K562 (cell line): ENCODE data around the gene HOXC5. TPM values are rescaled to one million over a fixed set of nuclear protein-coding genes. Genes with fewer than 3 reads are reported as not detected.

Experiments used
- CEBPG ChIP-seq, 3 experiments: fragments of 200-800 bp in 1 of 3; sonication (Bioruptor generic) in 1 of 3; sonication (generic) in 1 of 3; formaldehyde crosslinking in 1 of 3; IDR thresholded peaks in 2 of 3; conservative IDR thresholded peaks in 1 of 3; 2 replicates each; pipeline versions ENCODE4 v1.6.1 to v1.8.0; 2016 to 2022; ENCODE audit warnings: missing compliant biosample characterization in 2 of 3, missing genetic modification characterization in 2 of 3, mild to moderate bottlenecking in 1 of 3, missing genetic modification reagents in 1 of 3
- ETV5 ChIP-seq: sonication (generic); formaldehyde crosslinking; IDR thresholded peaks from 2 replicates; pipeline ENCODE4 v1.4.0; 2020; ENCODE audit warnings: low read depth, mild to moderate bottlenecking, missing genetic modification reagents
- GABPB1 ChIP-seq: sonication (generic); formaldehyde crosslinking; IDR thresholded peaks from 2 replicates; pipeline ENCODE4 v1.8.0; 2022; ENCODE audit warnings: mild to moderate bottlenecking, missing genetic modification reagents
- HBP1 ChIP-seq: fragments of 450-650 bp; formaldehyde crosslinking; IDR thresholded peaks from 2 replicates; pipeline ENCODE4 v1.4.0; 2022; ENCODE audit warnings: missing genetic modification characterization
- ILK ChIP-seq: fragments of 450-650 bp; IDR thresholded peaks from 2 replicates; pipeline ENCODE4 v1.6.1; 2016; ENCODE audit warnings: missing genetic modification characterization, low read depth, mild to moderate bottlenecking, missing compliant biosample characterization, moderate library complexity, borderline replicate concordance
- KLF10 ChIP-seq: fragments of 250-450 bp; sonication (Bioruptor Pico); IDR thresholded peaks from 2 replicates; pipeline ENCODE4 v1.6.1; 2021; ENCODE audit warnings: matching md5 sums
- KLF6 ChIP-seq: fragments of 250-450 bp; sonication (Bioruptor Pico); IDR thresholded peaks from 2 replicates; pipeline ENCODE4 v1.4.0; 2020; ENCODE audit warnings: mild to moderate bottlenecking, moderate library complexity, borderline replicate concordance
- MED1 ChIP-seq: sonication (generic); formaldehyde crosslinking; IDR thresholded peaks from 2 replicates; pipeline ENCODE4 v1.8.1; 2023; ENCODE audit warnings: missing genetic modification reagents, borderline replicate concordance
- NCOR1 ChIP-seq: fragments of 450-650 bp; IDR thresholded peaks from 2 replicates; pipeline ENCODE4 v1.6.1; 2016; ENCODE audit warnings: mild to moderate bottlenecking, moderate library complexity
- NR2C2 ChIP-seq, 2 experiments: fragments of 200-800 bp in 1 of 2; sonication (Bioruptor generic) in 1 of 2; sonication (generic) in 1 of 2; formaldehyde crosslinking in 1 of 2; IDR thresholded peaks; 2 replicates each; pipeline versions ENCODE4 v1.6.1 to v1.8.0; 2016 to 2022; ENCODE audit warnings: mild to moderate bottlenecking in 1 of 2, missing compliant biosample characterization in 1 of 2, missing genetic modification characterization in 1 of 2, missing genetic modification reagents in 1 of 2
- PCBP1 ChIP-seq: fragments of 200-400 bp; formaldehyde crosslinking; IDR thresholded peaks from 2 replicates; pipeline ENCODE4 v1.6.1; 2018; ENCODE audit warnings: mild to moderate bottlenecking, low read depth, low read length; ENCODE audit not compliant: poor library complexity, severe bottlenecking
- RBBP5 ChIP-seq: fragments of 200-600 bp; sonication (generic); IDR thresholded peaks from 2 replicates; pipeline ENCODE4 v1.6.1; 2012; ENCODE audit warnings: borderline replicate concordance, mild to moderate bottlenecking, low read length, control low read depth, inconsistent platforms; ENCODE audit not compliant: insufficient read depth, poor library complexity, severe bottlenecking
- SFPQ ChIP-seq: fragments of 200-400 bp; formaldehyde crosslinking; IDR thresholded peaks from 2 replicates; pipeline ENCODE4 v1.6.1; 2017; ENCODE audit warnings: mild to moderate bottlenecking, low read depth, low read length, moderate library complexity
- SIRT6 ChIP-seq: IDR thresholded peaks from one replicate; pipeline ENCODE4 v1.6.1; 2012; ENCODE audit warnings: low read depth, mild to moderate bottlenecking, control low read depth, inconsistent platforms, low read length, moderate library complexity
- SMAD2 ChIP-seq: fragments of 150-350 bp; IDR thresholded peaks from 2 replicates; pipeline ENCODE4 v1.6.1; 2014; ENCODE audit warnings: low read depth, mild to moderate bottlenecking, low read length
- SNAPC5 ChIP-seq: fragments of 250-450 bp; sonication (Bioruptor Pico); IDR thresholded peaks from 2 replicates; pipeline ENCODE4 v1.8.0; 2021; ENCODE audit warnings: moderate library complexity, mild to moderate bottlenecking, inconsistent platforms
- SP2 ChIP-seq: IDR thresholded peaks from 2 replicates; pipeline ENCODE4 v1.6.1; 2011; ENCODE audit warnings: mild to moderate bottlenecking, low read depth, low read length, moderate library complexity; ENCODE audit not compliant: poor library complexity, severe bottlenecking; ENCODE audit errors: extremely low read depth
- THAP7 ChIP-seq: fragments of 250-450 bp; sonication (Bioruptor Pico); IDR thresholded peaks from 2 replicates; pipeline ENCODE4 v1.5.0; 2021
- TOE1 ChIP-seq, 2 experiments: fragments of 450-650 bp in 1 of 2; sonication (generic) in 1 of 2; formaldehyde crosslinking in 1 of 2; IDR thresholded peaks; 2 replicates each; pipeline versions ENCODE4 v1.7.1 to v1.8.0; 2016 to 2022; ENCODE audit warnings: borderline replicate concordance in 2 of 2, mild to moderate bottlenecking in 2 of 2, antibody characterized with exemption in 1 of 2, inconsistent platforms in 1 of 2, low read depth in 1 of 2, missing genetic modification reagents in 1 of 2, moderate library complexity in 1 of 2
- ZKSCAN8 ChIP-seq: fragments of 200-800 bp; sonication (Bioruptor generic); IDR thresholded peaks from 2 replicates; pipeline ENCODE4 v1.6.1; 2016; ENCODE audit warnings: missing genetic modification characterization, missing compliant biosample characterization
- ZNF274 ChIP-seq: IDR thresholded peaks from 2 replicates; pipeline ENCODE4 v1.6.1; 2011; ENCODE audit warnings: low read depth, mild to moderate bottlenecking, low read length, moderate library complexity, borderline replicate concordance
- ZNF644 ChIP-seq: fragments of 200-800 bp; sonication (Bioruptor generic); IDR thresholded peaks from 2 replicates; pipeline ENCODE4 v1.6.1; 2016; ENCODE audit warnings: low read depth, missing genetic modification characterization, missing compliant biosample characterization
- polyA plus RNA-seq, 8 experiments: library from polyadenylated mRNA; depleted of rRNA in 4 of 8; stranded (reverse) in 5 of 8; unstranded in 3 of 8; fragments of >200 nt; fragmentation: Nextera tagmentation in 2 of 8; fragmentation: Illumina TruSeq in 1 of 8; extraction: Ambion mirVana in 2 of 8; extraction: Trizol in 1 of 8; gene quantifications; 2 replicates each; pipeline versions ENCODE4 v1.2.1 to v1.2.3, GENCODE V29; 2011 to 2014; ENCODE audit warnings: inconsistent platforms in 1 of 8, missing spikeins in 1 of 8
- total RNA-seq, 7 experiments: library from RNA; depleted of rRNA in 6 of 7; stranded (reverse); fragments of >200 nt in 6 of 7; fragmentation: Illumina TruSeq in 2 of 7; extraction: Trizol in 2 of 7; gene quantifications; 2 replicates each; pipeline versions ENCODE4 v1.2.1 to v1.2.3, GENCODE V29; 2011 to 2021; ENCODE audit warnings: low replicate concordance in 1 of 7

HOXC5 gene
- total and polyA plus RNA-seq, 9 of the 15 experiments (the other 6 are each of a cell fraction or from before 2014, with no cell fraction given): 0.10 to 0.44 (median 0.18) TPM; not detected in 4

GRCh38 chr12:53999559-54000115 is 33.2 kb upstream of the HOXC5 start (continued):
- TF ChIP-seq RBBP5 (no peak), KLF10 (no peak), SP2 (no peak), TOE1 (IDR thresholded peaks at IDR 0.05; ENCODE audit: borderline replicate concordance) (peak; percentile 86), TOE1 (CRISPR knock-in tag; IDR thresholded peaks at IDR 0.05; ENCODE audit: borderline replicate concordance, low read depth) (no peak), PCBP1 (no peak), SNAPC5 (CRISPR knock-in tag) (no peak), CEBPG (CRISPR knock-in tag; IDR thresholded peaks at IDR 0.05) (no peak), CEBPG (tag; conservative IDR thresholded peaks at IDR 0.05 in 1 of 2, IDR thresholded peaks at IDR 0.05 in 1 of 2) (no peak), GABPB1 (no peak), NCOR1 (no peak), ZNF274 (no peak), SFPQ (no peak), KLF6 (CRISPR knock-in tag) (no peak), ILK (tag) (no peak), THAP7 (CRISPR knock-in tag) (no peak), SMAD2 (no peak), ZKSCAN8 (CRISPR knock-in tag) (no peak), HBP1 (no peak), NR2C2 (CRISPR knock-in tag; IDR thresholded peaks at IDR 0.05) (no peak), NR2C2 (tag; IDR thresholded peaks at IDR 0.05) (peak; percentile 9; the same call in 1 of the 2 replicates), SIRT6 (no peak), MED1 (CRISPR knock-in tag) (no peak), ETV5 (CRISPR knock-in tag) (no peak), ZNF644 (tag) (no peak)
